Endothelial cell of umbilical vein (primary cell): ENCODE results near the gene TRPM8. TPM values are rescaled to one million over a fixed set of nuclear protein-coding genes. Genes with fewer than 3 reads are reported as not detected.

Experiments
- BruUV-seq: library from RNA; stranded (reverse); fragments of 400-500 nt; replicated peaks from 2 replicates; lab custom pipeline; 2021; lab: Mats Ljungman, UMichigan
- CTCF ChIA-PET: fragments of 300-600, 350-600 bp; sonication (Branson Sonifier 250); formaldehyde crosslinking; loops from one replicate; lab custom pipeline; 2021; ENCODE audit warnings: antibody characterized with exemption, inconsistent platforms; lab: Charles Lee
- POLR2A ChIA-PET: fragments of 300-600, 350-600 bp; sonication (Branson Sonifier 250); formaldehyde crosslinking; loops from one replicate; lab custom pipeline; 2021; ENCODE audit warnings: antibody characterized with exemption, inconsistent platforms; lab: Charles Lee
- DNase-seq: peaks from one replicate; pipeline ENCODE4 v3.0.0-alpha.2; 2011; ENCODE audit warnings: low read depth, low spot score
- FAIRE-seq: peaks from 2 replicates; lab custom pipeline; 2011; peaks lifted over from hg19 to GRCh38; lab: Jason Lieb, UNC
- H2AFZ ChIP-seq: 2 replicates; pipeline ENCODE4 v1.6.0; 2012; ENCODE audit warnings: low read depth, low read length, control low read depth, inconsistent platforms
- H3K27ac ChIP-seq: 2 replicates; pipeline ENCODE4 v1.5.1; 2011; ENCODE audit warnings: low read depth, mild to moderate bottlenecking, control low read depth, low read length, moderate library complexity; ENCODE audit not compliant: insufficient read depth
- H3K27me3 ChIP-seq, 2 experiments: 2 replicates each; pipeline versions ENCODE4 v1.6.0 to v1.6.1; 2011; ENCODE audit warnings: low read length in 2 of 2, mixed read lengths in 1 of 2; ENCODE audit not compliant: control insufficient read depth in 2 of 2, insufficient read depth in 2 of 2
- H3K36me3 ChIP-seq, 2 experiments: 2 replicates in 1 of 2; 3 replicates in 1 of 2; pipeline ENCODE4 v1.5.1; 2011; ENCODE audit warnings: low read length in 2 of 2, mild to moderate bottlenecking in 1 of 2, moderate library complexity in 1 of 2; ENCODE audit not compliant: control insufficient read depth in 2 of 2, insufficient read depth in 2 of 2; ENCODE audit errors: extremely low read depth in 1 of 2
- H3K4me1 ChIP-seq: 3 replicates; pipeline ENCODE4 v1.5.1; 2011; ENCODE audit warnings: mild to moderate bottlenecking, low read length; ENCODE audit not compliant: control insufficient read depth, insufficient read depth; ENCODE audit errors: extremely low read depth
- H3K4me2 ChIP-seq: 2 replicates; pipeline ENCODE4 v1.6.1; 2011; ENCODE audit warnings: low read length, control low read depth, mixed read lengths; ENCODE audit not compliant: insufficient read depth
- H3K4me3 ChIP-seq, 3 experiments: fragments of 200-600 bp in 1 of 3; sonication (generic), shearing (Covaris generic) in 1 of 3; replicated peaks in 1 of 3; 2 replicates each; pipeline ENCODE4 v1.5.1; 2011 to 2016; ENCODE audit warnings: control low read depth in 3 of 3, low read length in 3 of 3, mild to moderate bottlenecking in 2 of 3, inconsistent platforms in 1 of 3, low read depth in 1 of 3, moderate library complexity in 1 of 3; ENCODE audit not compliant: insufficient read depth in 1 of 3
- H3K79me2 ChIP-seq: 2 replicates; pipeline ENCODE4 v1.6.0; 2012; ENCODE audit warnings: low read length, inconsistent platforms; ENCODE audit not compliant: control insufficient read depth, insufficient read depth
- H3K9ac ChIP-seq: replicated peaks from 2 replicates; pipeline ENCODE3; 2011; ENCODE audit warnings: low read length, control low read depth; ENCODE audit not compliant: insufficient read depth; ENCODE audit errors: extremely low read depth
- H3K9me1 ChIP-seq: replicated peaks from 3 replicates; pipeline ENCODE4 v1.6.0; 2011; ENCODE audit warnings: mild to moderate bottlenecking, low read length; ENCODE audit not compliant: control insufficient read depth, insufficient read depth; ENCODE audit errors: extremely low read depth
- H3K9me3 ChIP-seq: replicated peaks from 2 replicates; pipeline ENCODE4 v1.5.1; 2012; ENCODE audit warnings: low read length, inconsistent platforms; ENCODE audit not compliant: control insufficient read depth, insufficient read depth
- H4K20me1 ChIP-seq: replicated peaks from 2 replicates; pipeline ENCODE3; 2011; ENCODE audit warnings: mild to moderate bottlenecking, low read length; ENCODE audit not compliant: control insufficient read depth, insufficient read depth; ENCODE audit errors: extremely low read depth
- CTCF ChIP-seq, 2 donors: IDR thresholded peaks; 1 replicate in 1 of 2; 2 replicates in 1 of 2; pipeline ENCODE4 v1.5.1; 2011; ENCODE audit warnings: low read length in 2 of 2, mild to moderate bottlenecking in 2 of 2, moderate library complexity in 2 of 2, control low read depth in 1 of 2, inconsistent platforms in 1 of 2, low read depth in 1 of 2; ENCODE audit not compliant: insufficient read depth in 1 of 2; ENCODE audit errors: extremely low read depth in 1 of 2
- EZH2 ChIP-seq: IDR thresholded peaks from 2 replicates; pipeline ENCODE4 v1.6.1; 2012; ENCODE audit warnings: borderline replicate concordance, low read depth, mild to moderate bottlenecking, moderate library complexity, low read length, inconsistent platforms; ENCODE audit not compliant: severe bottlenecking
- FOS ChIP-seq: IDR thresholded peaks from 2 replicates; pipeline ENCODE4 v1.6.1; 2011; ENCODE audit warnings: mild to moderate bottlenecking, low read length, moderate library complexity, borderline replicate concordance; ENCODE audit not compliant: insufficient read depth
- GATA2 ChIP-seq: IDR thresholded peaks from 2 replicates; pipeline ENCODE4 v1.7.0; 2011; ENCODE audit warnings: low read depth, mild to moderate bottlenecking, moderate library complexity, mixed read lengths, low read length; ENCODE audit not compliant: insufficient read length, insufficient read depth
- JUN ChIP-seq: IDR thresholded peaks from 2 replicates; pipeline ENCODE4 v1.6.1; 2011; ENCODE audit warnings: borderline replicate concordance, low read depth; ENCODE audit not compliant: insufficient read length, insufficient read depth
- MAX ChIP-seq: IDR thresholded peaks from 2 replicates; pipeline ENCODE4 v1.6.1; 2011; ENCODE audit not compliant: insufficient read depth, insufficient read length
- MYC ChIP-seq: IDR thresholded peaks from one replicate; pipeline ENCODE4 v1.6.1; 2011; ENCODE audit warnings: mild to moderate bottlenecking, low read depth, low read length
- POLR2A ChIP-seq: IDR thresholded peaks from 2 replicates; pipeline ENCODE4 v1.6.1; 2012; ENCODE audit warnings: low read depth, mild to moderate bottlenecking, control low read depth, low read length
- POLR2AphosphoS5 ChIP-seq: IDR thresholded peaks from 2 replicates; pipeline ENCODE4 v1.6.1; 2012; ENCODE audit warnings: low read depth, mild to moderate bottlenecking, control low read depth, low read length, moderate library complexity; ENCODE audit not compliant: insufficient read depth
- dilution Hi-C: fragments of 300-500 bp; cut with MboI; formaldehyde crosslinking; loops from one replicate; pipeline ENCODE4 v1.15.0; 2019; ENCODE audit warnings: low sequenced_read_pairs; ENCODE audit not compliant: extremely low pct_ligation_motif_present
- intact Hi-C: fragments of 100-400 bp; cut with micrococcal nuclease; formaldehyde crosslinking; loops from one replicate; pipeline ENCODE4 v1.10.0; 2022
- polyA plus RNA-seq, 4 experiments: library from polyadenylated mRNA; depleted of rRNA in 3 of 4; stranded (reverse) in 3 of 4; unstranded in 1 of 4; fragments of >200 nt; gene quantifications; 2 replicates each; pipeline versions ENCODE4 v1.2.1 to v1.2.3, GENCODE V29; 2011 to 2012; ENCODE audit warnings: missing spikeins in 1 of 4
- total RNA-seq: library from RNA; stranded (reverse); gene quantifications from 2 replicates; pipeline ENCODE4 v1.2.3, GENCODE V29; 2021

The TRPM8 gene
- total and polyA plus RNA-seq, 2 donors (not counting 3 experiments of a cell fraction or from before 2014, with no cell fraction given), result not detected

GRCh38 chr2:234024304-234024703 is 107.1 kb downstream of the TRPM8 start:
- POLR2A ChIA-PET, result no interaction called here
- dilution Hi-C loops, result no loop called here
- no TSS peak for BruUV-seq

More at GRCh38 chr2:234024304-234024703, 107.1 kb downstream of the TRPM8 start:
- Histone ChIP-seq H3K9me1 (no peaks in the 10 kb centered on the region), H3K4me2 (no peak overlapping the region), H3K27me3 (no peaks in the 10 kb centered on the region), H3K36me3 (no peaks in the 10 kb centered on the region), H3K27ac (no peak overlapping the region), H3K79me2 (no peaks in the 10 kb centered on the region), H3K4me1 (peaks cover 8% of the 10 kb centered on the region), H3K9ac (no peak overlapping the region), H3K9me3 (no peaks in the 10 kb centered on the region), H3K4me3 (no peak overlapping the region), H2AFZ (no peak overlapping the region), H4K20me1 (no peaks in the 10 kb centered on the region)
- TF ChIP-seq EZH2, result no peak
- TF ChIP-seq POLR2AphosphoS5, result no peak
- no peak for TF ChIP-seq MYC
- no peak for TF ChIP-seq FOS
- no peak for TF ChIP-seq JUN
- no peak for TF ChIP-seq MAX
- TF ChIP-seq POLR2A, result no peak
- no peak for TF ChIP-seq GATA2
- no peak for TF ChIP-seq CTCF (IDR thresholded peaks at IDR 0.05; ENCODE audit: extremely low read depth in 1 of 2, insufficient read depth in 1 of 2, low read depth in 1 of 2, low read length in 2 of 2)
- intact Hi-C loops, result no loop called here
- CTCF ChIA-PET, result no interaction called here
- FAIRE-seq, result no peak
- no peak for DNase-seq
